Neural progenitor cell (in vitro differentiated cells): Measurements from ENCODE around the gene MYLK2.

Experiments
- EZH2 ChIP-seq: fragments of 200-600 bp; sonication (generic); IDR thresholded peaks from 2 replicates; pipeline ENCODE4 v1.6.1; 2017; ENCODE audit warnings: antibody characterized with exemption, mild to moderate bottlenecking, moderate library complexity
- TF ChIP-seq, protein P1 (sequence below): fragments of 200-600 bp; sonication (generic); IDR thresholded peaks from 2 replicates; pipeline ENCODE4 v1.5.1; 2017; ENCODE audit warnings: antibody characterized with exemption, mild to moderate bottlenecking

- TF ChIP-seq, protein P1, sequence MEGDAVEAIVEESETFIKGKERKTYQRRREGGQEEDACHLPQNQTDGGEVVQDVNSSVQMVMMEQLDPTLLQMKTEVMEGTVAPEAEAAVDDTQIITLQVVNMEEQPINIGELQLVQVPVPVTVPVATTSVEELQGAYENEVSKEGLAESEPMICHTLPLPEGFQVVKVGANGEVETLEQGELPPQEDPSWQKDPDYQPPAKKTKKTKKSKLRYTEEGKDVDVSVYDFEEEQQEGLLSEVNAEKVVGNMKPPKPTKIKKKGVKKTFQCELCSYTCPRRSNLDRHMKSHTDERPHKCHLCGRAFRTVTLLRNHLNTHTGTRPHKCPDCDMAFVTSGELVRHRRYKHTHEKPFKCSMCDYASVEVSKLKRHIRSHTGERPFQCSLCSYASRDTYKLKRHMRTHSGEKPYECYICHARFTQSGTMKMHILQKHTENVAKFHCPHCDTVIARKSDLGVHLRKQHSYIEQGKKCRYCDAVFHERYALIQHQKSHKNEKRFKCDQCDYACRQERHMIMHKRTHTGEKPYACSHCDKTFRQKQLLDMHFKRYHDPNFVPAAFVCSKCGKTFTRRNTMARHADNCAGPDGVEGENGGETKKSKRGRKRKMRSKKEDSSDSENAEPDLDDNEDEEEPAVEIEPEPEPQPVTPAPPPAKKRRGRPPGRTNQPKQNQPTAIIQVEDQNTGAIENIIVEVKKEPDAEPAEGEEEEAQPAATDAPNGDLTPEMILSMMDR = no peak
- TF ChIP-seq EZH2 = no peak
These were observed 41.4 kb downstream of the MYLK2 start for GRCh38 chr20:31860390-31861134.
